ENCODE measurements around the gene TSC22D1.

TSC22D1 gene

DNA sequence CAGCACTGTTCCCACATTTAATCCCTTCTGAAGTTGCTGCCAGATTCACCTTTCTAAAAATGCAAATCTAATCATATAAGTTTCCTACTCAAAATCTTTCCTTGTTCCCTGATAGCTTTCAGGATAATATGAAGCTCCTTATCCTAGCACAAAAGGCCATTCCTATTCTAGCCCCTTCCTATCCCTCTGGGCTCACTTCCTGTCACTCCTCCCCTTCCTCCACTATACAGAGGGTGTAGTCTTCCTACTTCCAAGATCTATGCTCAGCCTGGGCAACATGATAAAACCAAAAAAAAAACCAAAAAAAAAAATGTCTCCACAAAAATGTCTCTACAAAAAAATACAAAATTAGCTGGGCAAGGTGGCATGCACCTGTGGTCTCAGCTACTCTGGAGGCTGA, 78.3 kb downstream of the TSC22D1 start:
- ATAC-seq (ENCODE audit: low read depth): no peak
- no peaks in the 10 kb centered on the region for H3K27me3 ChIP-seq (ENCODE audit: insufficient read depth, poor library complexity, severe bottlenecking)
- TF ChIP-seq, protein P1, sequence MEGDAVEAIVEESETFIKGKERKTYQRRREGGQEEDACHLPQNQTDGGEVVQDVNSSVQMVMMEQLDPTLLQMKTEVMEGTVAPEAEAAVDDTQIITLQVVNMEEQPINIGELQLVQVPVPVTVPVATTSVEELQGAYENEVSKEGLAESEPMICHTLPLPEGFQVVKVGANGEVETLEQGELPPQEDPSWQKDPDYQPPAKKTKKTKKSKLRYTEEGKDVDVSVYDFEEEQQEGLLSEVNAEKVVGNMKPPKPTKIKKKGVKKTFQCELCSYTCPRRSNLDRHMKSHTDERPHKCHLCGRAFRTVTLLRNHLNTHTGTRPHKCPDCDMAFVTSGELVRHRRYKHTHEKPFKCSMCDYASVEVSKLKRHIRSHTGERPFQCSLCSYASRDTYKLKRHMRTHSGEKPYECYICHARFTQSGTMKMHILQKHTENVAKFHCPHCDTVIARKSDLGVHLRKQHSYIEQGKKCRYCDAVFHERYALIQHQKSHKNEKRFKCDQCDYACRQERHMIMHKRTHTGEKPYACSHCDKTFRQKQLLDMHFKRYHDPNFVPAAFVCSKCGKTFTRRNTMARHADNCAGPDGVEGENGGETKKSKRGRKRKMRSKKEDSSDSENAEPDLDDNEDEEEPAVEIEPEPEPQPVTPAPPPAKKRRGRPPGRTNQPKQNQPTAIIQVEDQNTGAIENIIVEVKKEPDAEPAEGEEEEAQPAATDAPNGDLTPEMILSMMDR (IDR thresholded peaks at IDR 0.05; ENCODE audit: poor library complexity, severe bottlenecking): no peak
- no peaks in the 10 kb centered on the region for H3K9me3 ChIP-seq (ENCODE audit: severe bottlenecking)
- no peak overlapping the region for H3K27ac ChIP-seq (ENCODE audit: poor library complexity, severe bottlenecking)
- no peak for DNase-seq (ENCODE audit: low spot score)
- H3K4me3 ChIP-seq (ENCODE audit: severe bottlenecking): no peak overlapping the region
- H3K36me3 ChIP-seq (ENCODE audit: low read depth): no peaks in the 10 kb centered on the region
- no peaks in the 10 kb centered on the region for H3K4me1 ChIP-seq (ENCODE audit: insufficient read depth, poor library complexity, severe bottlenecking)

DNA sequence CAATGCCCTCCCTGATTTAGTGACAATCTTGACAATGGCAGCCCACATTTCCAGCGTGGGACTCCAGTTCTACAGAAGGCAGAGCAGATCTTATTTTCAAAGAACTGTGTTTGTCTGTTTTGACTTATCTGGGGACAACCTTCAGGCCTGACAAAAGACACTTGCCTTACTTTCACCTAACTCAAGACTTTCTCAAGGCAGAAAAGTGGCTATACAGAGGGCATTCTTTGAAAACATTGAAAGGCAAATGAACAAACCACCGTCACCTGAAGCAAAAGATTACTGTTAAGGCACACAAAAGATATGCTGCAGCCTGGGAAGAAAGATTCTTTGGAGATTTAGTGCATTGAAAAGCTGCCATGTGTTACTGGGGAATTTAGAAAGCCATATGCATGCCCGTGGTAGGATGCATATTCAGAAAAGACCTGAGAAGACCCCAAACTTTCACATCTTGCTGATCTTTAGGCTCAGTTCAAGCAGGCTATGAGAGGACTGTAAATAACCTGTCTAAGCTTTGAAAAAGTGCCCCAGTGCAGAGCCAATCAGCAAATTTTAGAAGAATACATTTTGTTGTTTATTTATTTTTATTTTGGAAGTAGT, 82.8 kb downstream of the TSC22D1 start:
- H3K27ac ChIP-seq (ENCODE audit: poor library complexity, severe bottlenecking): no peak overlapping the region
- ATAC-seq (ENCODE audit: low read depth): no peak
- TF ChIP-seq, protein P1 (IDR thresholded peaks at IDR 0.05; ENCODE audit: poor library complexity, severe bottlenecking): no peak
- H3K4me3 ChIP-seq (ENCODE audit: severe bottlenecking): no peak overlapping the region
- DNase-seq (ENCODE audit: low spot score): no peak
- H3K4me1 ChIP-seq (ENCODE audit: insufficient read depth, poor library complexity, severe bottlenecking): no peaks in the 10 kb centered on the region
- no peaks in the 10 kb centered on the region for H3K36me3 ChIP-seq (ENCODE audit: low read depth)
- no peaks in the 10 kb centered on the region for H3K27me3 ChIP-seq (ENCODE audit: insufficient read depth, poor library complexity, severe bottlenecking)
- no peaks in the 10 kb centered on the region for H3K9me3 ChIP-seq (ENCODE audit: severe bottlenecking)

DNA sequence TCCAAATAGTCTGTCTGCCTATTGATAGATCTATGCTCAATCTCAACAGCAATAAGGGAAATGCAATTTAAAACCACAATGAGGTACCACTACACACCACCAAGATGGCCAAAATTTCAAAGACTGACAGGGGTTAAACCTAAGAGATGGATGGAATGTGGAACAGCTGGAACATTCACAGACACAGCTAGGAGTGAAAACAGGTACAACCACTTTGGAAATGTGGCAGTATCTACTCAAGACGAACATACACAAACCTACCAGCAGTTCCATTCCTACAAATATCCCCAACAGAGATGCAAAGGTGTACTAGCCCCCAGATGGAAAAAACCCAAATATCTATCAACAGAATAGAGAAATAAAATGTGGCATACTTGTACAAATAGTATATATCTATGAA, 86.4 kb downstream of the TSC22D1 start:
- no peak overlapping the region for H3K4me3 ChIP-seq (ENCODE audit: severe bottlenecking)
- no peaks in the 10 kb centered on the region for H3K9me3 ChIP-seq (ENCODE audit: severe bottlenecking)
- ATAC-seq (ENCODE audit: low read depth) (no peak), DNase-seq (ENCODE audit: low spot score) (no peak)
- TF ChIP-seq, protein P1 (IDR thresholded peaks at IDR 0.05; ENCODE audit: poor library complexity, severe bottlenecking): no peak
- H3K27me3 ChIP-seq (ENCODE audit: insufficient read depth, poor library complexity, severe bottlenecking): no peaks in the 10 kb centered on the region
- no peak overlapping the region for H3K27ac ChIP-seq (ENCODE audit: poor library complexity, severe bottlenecking)
- H3K4me1 ChIP-seq (ENCODE audit: insufficient read depth, poor library complexity, severe bottlenecking): no peaks in the 10 kb centered on the region
- H3K36me3 ChIP-seq (ENCODE audit: low read depth): no peaks in the 10 kb centered on the region

DNA sequence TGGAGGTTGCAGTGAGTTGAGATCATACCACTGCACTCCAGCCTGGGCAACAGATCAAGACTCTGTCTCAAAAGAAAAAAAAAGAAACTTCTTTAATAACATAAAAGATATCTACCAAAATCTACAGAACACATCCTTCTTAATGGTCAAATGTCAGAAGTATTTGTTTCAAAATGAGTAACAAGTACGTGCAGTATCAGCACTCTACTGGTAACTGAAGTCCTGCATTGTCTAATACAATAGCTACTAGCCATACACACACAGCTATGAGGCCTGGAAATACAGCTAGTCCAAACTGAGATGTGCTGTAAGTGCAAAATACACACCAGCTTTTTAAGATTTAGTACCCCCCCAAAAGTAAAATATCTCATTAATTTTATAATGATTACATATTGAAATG, 88.1 kb downstream of the TSC22D1 start:
- Histone ChIP-seq H3K4me1 (ENCODE audit: insufficient read depth, poor library complexity, severe bottlenecking) (no peaks in the 10 kb centered on the region), H3K27ac (ENCODE audit: poor library complexity, severe bottlenecking) (no peak overlapping the region), H3K27me3 (ENCODE audit: insufficient read depth, poor library complexity, severe bottlenecking) (no peaks in the 10 kb centered on the region), H3K36me3 (ENCODE audit: low read depth) (no peaks in the 10 kb centered on the region), H3K4me3 (ENCODE audit: severe bottlenecking) (no peak overlapping the region), H3K9me3 (ENCODE audit: severe bottlenecking) (no peaks in the 10 kb centered on the region)
- no peak for DNase-seq (ENCODE audit: low spot score)
- no peak for ATAC-seq (ENCODE audit: low read depth)
- TF ChIP-seq, protein P1 (IDR thresholded peaks at IDR 0.05; ENCODE audit: poor library complexity, severe bottlenecking): no peak

DNA sequence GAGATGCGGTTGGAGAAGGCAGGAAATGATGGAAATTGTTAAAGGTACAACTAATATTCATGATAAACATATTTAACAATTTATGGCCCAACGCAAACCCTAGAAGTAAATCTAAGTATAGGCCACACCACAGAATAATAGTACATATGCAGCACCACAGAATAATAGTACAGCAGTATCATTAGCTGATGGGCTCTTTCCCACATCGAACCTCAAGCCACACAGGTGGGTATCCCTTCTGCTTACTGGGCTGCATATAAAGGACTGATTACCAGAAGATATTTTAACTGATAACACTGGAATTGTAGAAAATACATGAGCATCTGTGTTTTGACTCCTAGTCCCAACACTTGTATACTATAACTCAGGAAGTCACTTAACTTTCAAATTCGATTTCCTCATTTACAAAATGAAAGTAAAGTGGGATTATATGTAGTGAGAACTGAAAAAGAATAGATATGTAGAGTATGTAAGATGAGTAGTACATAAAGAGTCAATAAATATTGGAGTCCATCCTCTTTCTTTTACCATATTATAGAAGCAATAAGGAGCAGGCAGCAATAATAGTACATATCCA, 91.5 kb downstream of the TSC22D1 start:
- H3K27ac ChIP-seq (ENCODE audit: poor library complexity, severe bottlenecking): no peak overlapping the region
- ATAC-seq (ENCODE audit: low read depth): no peak
- TF ChIP-seq, protein P1 (IDR thresholded peaks at IDR 0.05; ENCODE audit: poor library complexity, severe bottlenecking): no peak
- H3K4me3 ChIP-seq (ENCODE audit: severe bottlenecking): no peak overlapping the region
- H3K27me3 ChIP-seq (ENCODE audit: insufficient read depth, poor library complexity, severe bottlenecking): no peaks in the 10 kb centered on the region
- peaks cover 2% of the 10 kb centered on the region for H3K4me1 ChIP-seq (ENCODE audit: insufficient read depth, poor library complexity, severe bottlenecking)
- DNase-seq (ENCODE audit: low spot score): no peak
- no peaks in the 10 kb centered on the region for H3K9me3 ChIP-seq (ENCODE audit: severe bottlenecking)
- H3K36me3 ChIP-seq (ENCODE audit: low read depth): no peaks in the 10 kb centered on the region; the same call in 1 of the 2 replicates
